CD1c-positive myeloid dendritic cell (primary cell): Measurements from ENCODE around the gene MMP23B.

Experiments used
- DNase-seq: peaks from one replicate; pipeline ENCODE4 v3.0.0-alpha.2; 2016; ENCODE audit errors: extremely low spot score

Gene MMP23B

DNA sequence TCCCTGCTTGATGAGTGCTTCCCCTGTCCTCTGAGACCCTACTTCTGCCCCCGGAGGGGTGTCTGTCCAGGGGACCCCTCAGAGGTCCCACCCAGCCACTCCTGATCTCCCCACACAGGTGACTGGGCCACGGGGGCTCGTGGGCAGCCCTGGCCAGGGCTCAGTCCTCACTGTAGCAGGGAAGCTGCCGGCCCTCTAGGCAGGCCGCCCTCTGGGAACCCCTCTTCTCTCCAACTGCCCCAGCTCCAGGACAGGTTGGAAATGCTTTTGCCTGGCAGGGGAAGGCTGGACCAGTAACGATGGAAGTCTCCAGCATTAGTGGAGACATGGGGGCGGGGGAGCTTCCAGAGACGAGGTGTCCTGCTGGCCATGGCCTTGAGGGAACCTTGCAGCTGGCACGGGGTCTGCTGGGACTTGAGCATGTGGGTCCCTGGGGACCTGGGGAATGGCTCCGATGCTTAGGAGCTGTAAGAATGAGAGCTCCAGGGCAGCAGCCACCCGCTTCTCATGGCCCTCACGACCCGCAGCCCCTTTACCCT lies 28.9 kb upstream of the MMP23B start:
- no peak for DNase-seq

DNA sequence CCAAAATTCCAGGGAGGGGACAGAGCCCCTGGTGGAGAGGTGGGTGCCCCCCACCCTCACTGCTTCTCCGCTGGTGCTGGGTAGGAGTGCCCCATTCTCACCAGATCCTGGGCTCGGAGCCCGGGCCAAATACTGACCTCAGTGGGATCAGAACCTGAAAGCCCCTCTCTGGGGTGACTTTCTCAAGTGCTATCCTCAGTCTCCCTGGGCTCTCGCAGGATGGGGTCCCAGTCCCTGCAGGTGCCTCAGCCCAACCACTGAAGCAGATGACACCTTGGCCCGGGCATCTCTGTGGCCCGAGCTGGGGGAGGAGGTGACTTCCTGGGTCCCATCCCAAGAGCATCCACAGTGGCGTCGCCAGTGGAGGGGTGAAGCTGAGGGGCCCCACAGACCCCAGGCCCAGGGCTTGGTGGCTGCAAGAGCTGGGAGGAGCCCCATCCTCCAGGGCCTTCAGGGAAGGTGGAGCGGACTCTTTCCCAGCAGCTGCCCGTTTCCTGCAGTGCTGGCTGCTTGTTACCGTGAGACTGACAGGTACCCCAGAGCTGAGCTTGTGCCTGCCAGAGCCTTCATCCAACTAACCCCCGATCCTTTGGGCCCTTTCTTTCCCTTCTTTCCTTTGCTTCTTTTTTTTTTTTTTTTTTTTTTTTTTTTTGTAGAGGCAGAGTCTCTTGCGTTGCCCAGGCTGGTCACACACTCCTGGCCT lies 28.2 kb upstream of the MMP23B start:
- no peak for DNase-seq

GRCh38 chr1:1604374-1605033 lies 27.5 kb upstream of the MMP23B start:
- no peak for DNase-seq

GRCh38 chr1:1605034-1605591 lies 26.9 kb upstream of the MMP23B start:
- no peak for DNase-seq

- no peak for DNase-seq
Observed at GRCh38 chr1:1605724-1606123, 26.2 kb upstream of the MMP23B start.

DNA sequence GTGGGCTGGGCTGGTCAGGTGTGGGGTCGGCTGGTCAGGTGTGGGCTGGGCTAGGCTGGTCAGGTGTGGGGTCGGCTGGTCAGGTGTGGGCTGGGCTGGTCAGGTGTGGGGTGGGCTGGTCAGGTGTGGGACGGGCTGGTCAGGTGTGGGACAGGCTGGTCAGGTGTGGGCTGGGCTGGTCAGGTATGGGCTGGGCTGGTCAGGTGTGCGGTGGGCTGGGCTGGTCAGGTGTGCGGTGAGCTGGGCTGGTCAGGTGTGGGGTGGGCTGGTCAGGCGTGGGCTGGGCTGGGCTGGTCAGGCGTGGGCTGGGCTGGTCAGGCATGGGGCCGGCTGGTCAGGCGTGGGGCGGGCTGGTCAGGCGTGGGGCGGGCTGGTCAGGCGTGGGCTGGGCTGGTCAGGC lies 25.7 kb upstream of the MMP23B start:
- no peak for DNase-seq

- no peak for DNase-seq
Observed at GRCh38 chr1:1609822-1610485, 22.0 kb upstream of the MMP23B start.

- DNase-seq: no peak
Observed at GRCh38 chr1:1610796-1611195, 21.2 kb upstream of the MMP23B start.

DNA sequence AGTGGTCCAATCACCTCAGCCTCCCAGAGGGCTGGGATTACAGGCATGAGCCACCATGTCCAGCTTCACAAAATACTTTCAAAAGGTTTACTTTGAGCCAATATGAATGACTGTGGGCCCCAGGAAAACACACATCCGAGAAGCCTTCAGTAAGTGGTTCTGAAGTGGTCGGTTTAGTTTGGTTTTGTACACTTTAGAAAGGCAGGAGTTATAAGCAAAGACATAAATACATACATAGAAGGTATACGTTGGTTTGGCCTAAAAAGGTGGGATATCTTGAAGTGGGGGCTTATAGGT lies 19.9 kb upstream of the MMP23B start:
- no peak for DNase-seq

GRCh38 chr1:1613509-1614082 lies 18.4 kb upstream of the MMP23B start:
- no peak for DNase-seq

- DNase-seq: peak; percentile 95
Observed at GRCh38 chr1:1614204-1614953, 17.6 kb upstream of the MMP23B start.

GRCh38 chr1:1614954-1615255 lies 17.1 kb upstream of the MMP23B start:
- DNase-seq: no peak

DNA sequence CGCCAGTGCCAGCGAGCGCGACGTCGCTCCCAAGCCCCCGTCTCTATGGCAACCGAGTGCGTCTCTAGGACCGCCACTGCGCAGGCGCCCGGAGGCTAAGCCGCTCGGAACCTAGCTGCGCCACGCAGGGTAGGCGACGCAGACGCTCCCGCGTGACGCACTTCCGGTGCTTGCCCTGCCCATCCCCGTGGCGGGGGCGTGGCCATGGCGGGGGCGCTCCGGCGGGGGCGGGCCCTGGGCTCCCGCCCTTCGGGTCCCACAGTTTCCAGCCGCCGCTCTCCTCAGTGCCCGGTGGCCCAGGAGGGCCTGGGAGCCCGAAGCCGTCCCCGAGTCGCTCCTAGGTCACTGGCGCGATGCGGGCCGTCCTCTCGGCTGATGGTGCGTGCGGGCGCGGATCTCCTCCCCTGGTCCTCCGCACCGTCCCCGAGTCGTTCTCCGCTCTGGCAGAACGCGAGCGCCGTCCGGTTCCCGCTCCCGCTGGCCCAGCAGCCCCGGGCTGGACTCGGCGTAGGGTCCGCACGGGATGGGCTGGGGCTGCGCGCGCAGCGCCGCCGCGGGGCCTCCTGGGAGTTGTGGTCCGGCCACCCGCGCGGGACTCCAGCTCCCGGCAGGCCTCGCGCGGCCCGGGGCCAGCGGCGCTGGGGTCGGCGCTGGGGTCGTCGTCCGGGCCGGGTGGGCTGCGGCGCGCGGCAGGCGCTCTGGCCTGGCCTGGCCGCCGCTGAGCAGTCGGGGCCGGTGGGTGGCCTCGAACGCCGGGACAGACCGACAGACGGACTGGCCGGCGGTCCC lies 16.5 kb upstream of the MMP23B start, which contains the start of gene MIB2:
Gene MIB2 (plus strand): TSS at position 245 of the 789 bp plus-strand sequence. CDS start 7,953 bp downstream, outside the sequence.
- peak; percentile 100 for DNase-seq

GRCh38 chr1:1616045-1616790 lies 15.8 kb upstream of the MMP23B start:
- DNase-seq: peak; percentile 63

DNA sequence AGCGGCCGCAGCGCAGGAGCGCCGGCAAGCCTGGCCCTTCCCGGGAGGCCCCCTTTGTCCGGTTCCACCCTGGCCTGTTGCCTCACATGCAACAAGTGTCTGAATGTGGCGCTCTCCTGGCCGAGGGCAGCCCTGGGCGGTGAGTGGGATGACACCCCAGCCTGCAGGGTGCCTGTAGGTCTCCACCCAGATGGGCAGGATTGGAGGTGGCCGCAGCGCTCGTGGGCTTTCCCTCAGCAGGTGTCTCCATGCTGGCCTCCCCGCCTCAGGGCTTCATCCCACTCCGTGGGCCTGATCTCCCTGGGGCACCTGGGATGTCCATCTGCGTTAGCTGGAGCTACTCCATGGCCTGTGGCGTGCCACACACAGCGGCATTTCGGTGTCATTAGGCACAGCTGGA lies 15.1 kb upstream of the MMP23B start:
- DNase-seq: no peak

GRCh38 chr1:1617516-1617915 lies 14.5 kb upstream of the MMP23B start:
- DNase-seq: no peak

- no peak for DNase-seq
Observed at GRCh38 chr1:1617925-1618324, 14.0 kb upstream of the MMP23B start.

- no peak for DNase-seq
Observed at GRCh38 chr1:1618396-1619068, 13.4 kb upstream of the MMP23B start.

DNA sequence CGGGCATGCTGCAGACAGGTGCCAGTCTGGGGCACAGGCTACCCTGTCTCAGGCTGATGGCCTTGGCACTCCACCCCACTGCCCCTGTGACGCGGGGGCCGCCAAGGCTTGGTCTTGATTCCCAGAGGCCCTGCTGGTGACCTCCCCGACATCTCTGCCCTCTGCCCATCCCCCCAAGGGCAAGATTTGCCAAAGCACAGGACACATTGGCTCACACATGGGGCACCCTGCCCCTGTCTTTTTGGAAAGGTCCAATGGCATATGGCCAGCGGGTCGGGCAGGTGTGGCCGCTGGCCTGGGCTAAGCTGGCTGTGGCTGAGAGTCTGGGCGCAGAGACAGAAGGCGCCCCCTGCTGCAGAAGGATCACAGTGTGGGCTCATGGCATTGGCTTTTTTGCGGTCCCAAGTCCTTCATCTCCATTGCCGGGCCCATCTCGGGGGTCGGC lies 12.0 kb upstream of the MMP23B start:
- no peak for DNase-seq
